Tibial nerve (tissue), 4 donors: ENCODE measurements around the gene KRT73.

Experiments
- EP300 ChIP-seq, 2 donors: sonication (generic); formaldehyde crosslinking; IDR thresholded peaks; one replicate each; pipeline ENCODE4 v1.6.1; 2017; ENCODE audit warnings: antibody characterized with exemption in 2 of 2, mild to moderate bottlenecking in 1 of 2
- POLR2A ChIP-seq, 2 donors: fragments of 450-650 bp; IDR thresholded peaks; one replicate each; pipeline ENCODE4 v1.6.1; 2017; ENCODE audit warnings: antibody characterized with exemption in 2 of 2, mild to moderate bottlenecking in 2 of 2, moderate library complexity in 2 of 2
- TF ChIP-seq, protein P1 (sequence below), 5 experiments: fragments of 200-600 bp in 3 of 5; fragments of 450-650 bp in 2 of 5; sonication (generic) in 3 of 5; IDR thresholded peaks; one replicate each; pipeline ENCODE4 v1.5.1; 2016 to 2019; ENCODE audit warnings: antibody characterized with exemption in 5 of 5, mild to moderate bottlenecking in 3 of 5, moderate library complexity in 2 of 5

DNA sequence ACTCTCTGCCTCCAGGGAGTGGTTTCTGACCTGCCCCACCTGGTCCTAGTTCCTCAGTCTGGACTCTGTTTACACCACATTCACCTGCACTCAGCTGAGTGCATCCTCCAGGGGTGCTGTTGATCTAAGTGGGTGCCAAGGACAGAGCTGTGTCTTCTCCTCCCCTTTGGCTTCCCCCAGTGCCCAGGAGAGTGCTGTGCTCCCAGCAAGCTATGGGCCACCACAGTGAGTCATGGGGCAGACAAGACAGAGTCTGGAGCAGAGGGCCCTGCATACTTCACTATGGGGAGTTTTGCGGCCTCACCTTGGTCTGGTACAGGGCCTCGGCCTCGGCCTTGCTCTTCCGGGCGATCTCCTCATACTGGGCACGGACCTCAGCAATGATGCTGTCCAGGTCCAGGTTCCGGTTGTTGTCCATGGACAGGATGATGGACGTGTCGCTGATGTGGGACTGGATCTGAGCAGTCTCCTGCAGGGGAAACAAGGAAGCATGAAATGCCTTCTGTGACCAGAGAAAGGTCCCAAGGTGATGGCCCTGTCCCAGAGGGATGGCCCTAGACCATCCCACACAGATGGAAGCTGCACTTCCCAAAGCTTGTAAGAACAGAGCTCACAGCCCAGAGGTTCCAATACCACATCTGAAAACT is 4.9 kb downstream of the KRT73 start:
- TF ChIP-seq, protein P1, sequence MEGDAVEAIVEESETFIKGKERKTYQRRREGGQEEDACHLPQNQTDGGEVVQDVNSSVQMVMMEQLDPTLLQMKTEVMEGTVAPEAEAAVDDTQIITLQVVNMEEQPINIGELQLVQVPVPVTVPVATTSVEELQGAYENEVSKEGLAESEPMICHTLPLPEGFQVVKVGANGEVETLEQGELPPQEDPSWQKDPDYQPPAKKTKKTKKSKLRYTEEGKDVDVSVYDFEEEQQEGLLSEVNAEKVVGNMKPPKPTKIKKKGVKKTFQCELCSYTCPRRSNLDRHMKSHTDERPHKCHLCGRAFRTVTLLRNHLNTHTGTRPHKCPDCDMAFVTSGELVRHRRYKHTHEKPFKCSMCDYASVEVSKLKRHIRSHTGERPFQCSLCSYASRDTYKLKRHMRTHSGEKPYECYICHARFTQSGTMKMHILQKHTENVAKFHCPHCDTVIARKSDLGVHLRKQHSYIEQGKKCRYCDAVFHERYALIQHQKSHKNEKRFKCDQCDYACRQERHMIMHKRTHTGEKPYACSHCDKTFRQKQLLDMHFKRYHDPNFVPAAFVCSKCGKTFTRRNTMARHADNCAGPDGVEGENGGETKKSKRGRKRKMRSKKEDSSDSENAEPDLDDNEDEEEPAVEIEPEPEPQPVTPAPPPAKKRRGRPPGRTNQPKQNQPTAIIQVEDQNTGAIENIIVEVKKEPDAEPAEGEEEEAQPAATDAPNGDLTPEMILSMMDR (IDR thresholded peaks at IDR 0.05), result no peak
- TF ChIP-seq POLR2A (IDR thresholded peaks at IDR 0.05), result no peak
- TF ChIP-seq EP300 (IDR thresholded peaks at IDR 0.05), result no peak
